ENCODE data around the gene DUX4.
"Not testable (repeated sequence)": the region's sequence is repeated elsewhere in the genome, so short reads cannot be mapped to it uniquely, and the experiment has no call there.

GRCh38 chr4:190175436-190175835 is 1.9 kb downstream of the DUX4 start:
- TF ChIP-seq POLR2A, CTCF, POLR2AphosphoS5 (IDR thresholded peaks at IDR 0.05): not testable (repeated sequence)

All from prostate gland (tissue), 2 donors.